SU-DHL-6 (cell line): Measurements from ENCODE around the gene RSU1.

Source experiments
- H2AFZ ChIP-seq: fragments of 200-600 bp; sonication (generic); 2 replicates; pipeline ENCODE4 v1.6.1; 2014; ENCODE audit warnings: low read depth, mild to moderate bottlenecking, moderate library complexity, mixed read lengths, antibody characterized with exemption, low read length; ENCODE audit not compliant: severe bottlenecking
- H3F3A ChIP-seq: fragments of 200-600 bp; shearing (Covaris generic); 2 replicates; pipeline ENCODE4 v1.6.0; 2016; ENCODE audit warnings: antibody characterized with exemption, mild to moderate bottlenecking; ENCODE audit not compliant: insufficient read depth
- H3K27ac ChIP-seq: fragments of 200-600 bp; sonication (generic); 2 replicates; pipeline ENCODE4 v1.5.1; 2016; ENCODE audit warnings: low read depth, mild to moderate bottlenecking, low read length, moderate library complexity, mixed read lengths
- H3K27me3 ChIP-seq: fragments of 200-600 bp; sonication (generic), shearing (Covaris generic); 2 replicates; pipeline ENCODE4 v1.6.0; 2014; ENCODE audit warnings: mild to moderate bottlenecking, low read length
- H3K36me3 ChIP-seq: fragments of 200-600 bp; sonication (generic); 2 replicates; pipeline ENCODE4 v1.6.1; 2014; ENCODE audit warnings: mild to moderate bottlenecking, low read length, mixed read lengths
- H3K4me2 ChIP-seq: fragments of 300-600, 200-600 bp; shearing (Covaris generic), sonication (generic); 2 replicates; pipeline ENCODE4 v1.6.0; 2014; ENCODE audit warnings: low read length, low read depth, mild to moderate bottlenecking; ENCODE audit not compliant: poor library complexity, severe bottlenecking
- H3K4me3 ChIP-seq: fragments of 200-600 bp; sonication (generic); 2 replicates; pipeline ENCODE4 v1.5.1; 2014; ENCODE audit warnings: antibody characterized with exemption, low read length, mild to moderate bottlenecking, mixed read lengths; ENCODE audit not compliant: insufficient read depth, poor library complexity, severe bottlenecking
- H3K79me2 ChIP-seq: fragments of 200-600 bp; sonication (generic); 2 replicates; pipeline ENCODE4 v1.6.1; 2014; ENCODE audit warnings: mild to moderate bottlenecking, low read length, moderate library complexity; ENCODE audit not compliant: insufficient read depth
- H3K9ac ChIP-seq: fragments of 200-600 bp; sonication (generic); 2 replicates; pipeline ENCODE4 v1.7.0; 2014; ENCODE audit warnings: mild to moderate bottlenecking, low read length
- H3K9me2 ChIP-seq: fragments of 200-600 bp; sonication (generic); replicated peaks from 2 replicates; pipeline ENCODE4 v1.6.1; 2014; ENCODE audit warnings: low read length; ENCODE audit not compliant: insufficient read depth
- H3K9me3 ChIP-seq: fragments of 200-600 bp; sonication (generic); 2 replicates; pipeline ENCODE4 v1.6.1; 2014; ENCODE audit warnings: low read length, mixed read lengths; ENCODE audit not compliant: insufficient read depth
- H4K20me1 ChIP-seq: fragments of 200-600 bp; sonication (generic); 2 replicates; pipeline ENCODE4 v1.6.1; 2014; ENCODE audit warnings: low read depth, mild to moderate bottlenecking, antibody characterized with exemption, low read length, moderate library complexity, mixed read lengths
- CTCF ChIP-seq: fragments of 200-600 bp; sonication (generic); IDR thresholded peaks from one replicate; pipeline ENCODE4 v1.5.1; 2017; ENCODE audit warnings: antibody characterized with exemption, mild to moderate bottlenecking, low read length, moderate library complexity; ENCODE audit not compliant: insufficient read depth, poor library complexity, severe bottlenecking
- EZH2phosphoT487 ChIP-seq: fragments of 200-600 bp; sonication (generic), shearing (Covaris generic); conservative IDR thresholded peaks from 2 replicates; pipeline ENCODE4 v1.6.1; 2018; ENCODE audit warnings: mild to moderate bottlenecking, antibody characterized with exemption, low read length, moderate library complexity, mixed read lengths

RSU1 gene

GRCh38 chr10:16686054-16686902 lies 130.9 kb downstream of the RSU1 start:
- Histone ChIP-seq H3K9ac (no peak overlapping the region), H3K27me3 (no peaks in the 10 kb centered on the region), H3K27ac (no peak overlapping the region), H3K9me2 (no peaks in the 10 kb centered on the region), H3K4me3 (no peak overlapping the region), H3K79me2 (no peaks in the 10 kb centered on the region), H3K36me3 (no peaks in the 10 kb centered on the region), H2AFZ (no peak overlapping the region), H3K4me2 (no peak overlapping the region), H3F3A (no peaks in the 10 kb centered on the region), H3K9me3 (no peaks in the 10 kb centered on the region), H4K20me1 (no peaks in the 10 kb centered on the region)
- TF ChIP-seq EZH2phosphoT487 (no peak), CTCF (no peak)

GRCh38 chr10:16685551-16685950 lies 131.7 kb downstream of the RSU1 start:
- Histone ChIP-seq H3F3A (no peaks in the 10 kb centered on the region), H3K9me2 (no peaks in the 10 kb centered on the region), H4K20me1 (no peaks in the 10 kb centered on the region), H3K9ac (no peak overlapping the region), H2AFZ (no peak overlapping the region), H3K27me3 (no peaks in the 10 kb centered on the region), H3K27ac (no peak overlapping the region), H3K36me3 (no peaks in the 10 kb centered on the region), H3K79me2 (no peaks in the 10 kb centered on the region), H3K4me3 (no peak overlapping the region), H3K4me2 (no peak overlapping the region), H3K9me3 (no peaks in the 10 kb centered on the region)
- TF ChIP-seq EZH2phosphoT487 (no peak), CTCF (no peak)

- no peak overlapping the region for H3K4me2 ChIP-seq
- no peak overlapping the region for H3K9ac ChIP-seq
- no peaks in the 10 kb centered on the region for H3K27me3 ChIP-seq
- no peak overlapping the region for H2AFZ ChIP-seq
- TF ChIP-seq CTCF = no peak
- no peak for TF ChIP-seq EZH2phosphoT487
- no peak overlapping the region for H3K27ac ChIP-seq
- H3K36me3 ChIP-seq = no peaks in the 10 kb centered on the region
- H4K20me1 ChIP-seq = no peaks in the 10 kb centered on the region
- no peaks in the 10 kb centered on the region for H3F3A ChIP-seq
- H3K9me3 ChIP-seq = no peaks in the 10 kb centered on the region
- no peaks in the 10 kb centered on the region for H3K79me2 ChIP-seq
- no peaks in the 10 kb centered on the region for H3K9me2 ChIP-seq
- no peak overlapping the region for H3K4me3 ChIP-seq
Observed at GRCh38 chr10:16681521-16681920, 135.7 kb downstream of the RSU1 start.
